K562 (cell line): ENCODE results near the gene ORAI2. TPM values are rescaled to one million over a fixed set of nuclear protein-coding genes. Genes with fewer than 3 reads are reported as not detected.

Source experiments
- ATAC-seq: fragments of 200-7000 bp; cut with Tn5 transposase; 3 replicates; pipeline ENCODE4 v1.9.1; 2020; ENCODE audit warnings: moderate library complexity
- BruUV-seq: library from RNA; stranded (reverse); fragments of 400-500 nt; replicated peaks from 2 replicates; lab custom pipeline; 2021; lab: Mats Ljungman, UMichigan
- CTCF ChIA-PET: fragments of 300-600 bp; formaldehyde crosslinking; extraction: SDS; loops from one replicate; lab custom pipeline; 2021; ENCODE audit warnings: low intra/inter-chr PET ratio; lab: Yijun Ruan, JAX
- POLR2A ChIA-PET: fragments of 300-600, 350-650 bp; sonication (Branson Sonifier 250); formaldehyde crosslinking; extraction: SDS; loops from one replicate; lab custom pipeline; 2021; ENCODE audit warnings: antibody characterized with exemption, inconsistent platforms; lab: Yijun Ruan, JAX
- DNase-seq, 4 experiments: peaks; one replicate each; pipeline versions ENCODE4 v3.0.0 to v3.0.0-alpha.2; 2011 to 2018; ENCODE audit warnings: low spot score in 3 of 4, mixed read lengths in 3 of 4; ENCODE audit errors: extremely low read depth in 1 of 4
- FAIRE-seq: peaks from 2 replicates; lab custom pipeline; 2011; peaks lifted over from hg19 to GRCh38; lab: Jason Lieb, UNC
- H2AFZ ChIP-seq: 2 replicates; pipeline ENCODE4 v1.6.0; 2011; ENCODE audit warnings: low read depth, low read length, control low read depth, inconsistent platforms
- H3K27ac ChIP-seq: fragments of 200-600 bp; 3 replicates; pipeline ENCODE4 v1.8.0; 2011; ENCODE audit warnings: low read depth, mild to moderate bottlenecking, control low read depth, inconsistent platforms, low read length, moderate library complexity, mixed read lengths; ENCODE audit errors: extremely low read depth
- H3K27me3 ChIP-seq, 2 experiments: fragments of 300-600 bp in 1 of 2; 2 replicates in 1 of 2; 3 replicates in 1 of 2; pipeline versions ENCODE4 v1.6.0 to v1.8.0; 2011; ENCODE audit warnings: inconsistent platforms in 2 of 2, low read length in 2 of 2, mild to moderate bottlenecking in 1 of 2, mixed read lengths in 1 of 2, moderate library complexity in 1 of 2; ENCODE audit not compliant: control insufficient read depth in 2 of 2, insufficient read depth in 2 of 2
- H3K36me3 ChIP-seq: fragments of 300-600 bp; 3 replicates; pipeline ENCODE4 v1.8.0; 2011; ENCODE audit warnings: mild to moderate bottlenecking, low read length, inconsistent platforms; ENCODE audit not compliant: control insufficient read depth, insufficient read depth
- H3K4me1 ChIP-seq, 2 experiments: fragments of 200-600 bp in 1 of 2; replicated peaks in 1 of 2; 2 replicates in 1 of 2; 3 replicates in 1 of 2; pipeline versions ENCODE4 v1.5.1 to v1.8.0; 2011; ENCODE audit warnings: inconsistent platforms in 2 of 2, low read length in 2 of 2, mild to moderate bottlenecking in 1 of 2, mixed read lengths in 1 of 2, moderate library complexity in 1 of 2; ENCODE audit not compliant: control insufficient read depth in 2 of 2, insufficient read depth in 2 of 2
- H3K4me2 ChIP-seq: 2 replicates; pipeline ENCODE4 v1.6.1; 2011; ENCODE audit warnings: low read length, control low read depth, inconsistent platforms, mixed read lengths; ENCODE audit not compliant: insufficient read depth
- H3K4me3 ChIP-seq: fragments of 200-600 bp; sonication (generic), shearing (Covaris generic); 2 replicates; pipeline ENCODE4 v1.5.1; 2016; ENCODE audit warnings: control low read depth, inconsistent platforms
- H3K79me2 ChIP-seq: fragments of 200-600 bp; 3 replicates; pipeline ENCODE4 v1.8.0; 2011; ENCODE audit warnings: low read length, inconsistent platforms; ENCODE audit not compliant: control insufficient read depth, insufficient read depth
- H3K9ac ChIP-seq, 2 experiments: 2 replicates each; pipeline versions ENCODE4 v1.6.0 to v1.6.1; 2011; ENCODE audit warnings: low read depth in 2 of 2, low read length in 2 of 2, control low read depth in 1 of 2, inconsistent platforms in 1 of 2, mild to moderate bottlenecking in 1 of 2, mixed read lengths in 1 of 2; ENCODE audit not compliant: insufficient read depth in 1 of 2
- H3K9me1 ChIP-seq: one replicate; pipeline ENCODE4 v1.6.0; 2011; ENCODE audit warnings: inconsistent platforms, mild to moderate bottlenecking, low read length, moderate library complexity; ENCODE audit not compliant: control insufficient read depth, insufficient read depth
- H3K9me3 ChIP-seq: replicated peaks from 2 replicates; pipeline ENCODE4 v1.5.1; 2011; ENCODE audit warnings: low read depth, low read length, inconsistent platforms; ENCODE audit not compliant: control insufficient read depth, insufficient read depth
- H4K20me1 ChIP-seq: replicated peaks from 2 replicates; pipeline ENCODE4 v1.6.1; 2011; ENCODE audit warnings: low read length, inconsistent platforms, mixed read lengths; ENCODE audit not compliant: control insufficient read depth, insufficient read depth
- BCOR ChIP-seq: fragments of 450-650 bp; IDR thresholded peaks from 2 replicates; pipeline ENCODE4 v1.6.1; 2016
- CBFA2T3 ChIP-seq: fragments of 450-650 bp; IDR thresholded peaks from 2 replicates; pipeline ENCODE4 v1.6.1; 2017
- CBFB ChIP-seq: sonication (generic); formaldehyde crosslinking; IDR thresholded peaks from 2 replicates; pipeline ENCODE4 v1.4.0; 2020; ENCODE audit warnings: mild to moderate bottlenecking, missing genetic modification reagents
- CEBPG ChIP-seq, 3 experiments: fragments of 200-800 bp in 1 of 3; sonication (Bioruptor generic) in 1 of 3; sonication (generic) in 1 of 3; formaldehyde crosslinking in 1 of 3; IDR thresholded peaks in 2 of 3; conservative IDR thresholded peaks in 1 of 3; 2 replicates each; pipeline versions ENCODE4 v1.6.1 to v1.8.0; 2016 to 2022; ENCODE audit warnings: missing compliant biosample characterization in 2 of 3, missing genetic modification characterization in 2 of 3, mild to moderate bottlenecking in 1 of 3, missing genetic modification reagents in 1 of 3
- FOSL1 ChIP-seq: fragments of 200-800 bp; sonication (Bioruptor generic); conservative IDR thresholded peaks from 2 replicates; pipeline ENCODE4 v1.6.1; 2016; ENCODE audit warnings: missing genetic modification characterization, missing compliant biosample characterization
- FOXK2 ChIP-seq, 2 experiments: fragments of 450-650 bp; IDR thresholded peaks in 1 of 2; conservative IDR thresholded peaks in 1 of 2; 2 replicates each; pipeline ENCODE4 v1.6.1; 2016; ENCODE audit warnings: low read depth in 2 of 2, mild to moderate bottlenecking in 1 of 2
- KAT2B ChIP-seq: IDR thresholded peaks from one replicate; pipeline ENCODE4 v1.6.1; 2012; ENCODE audit warnings: low read depth, mild to moderate bottlenecking, control low read depth, inconsistent platforms, low read length, moderate library complexity
- KLF16 ChIP-seq: IDR thresholded peaks from 2 replicates; pipeline ENCODE4 v1.6.1; 2016; ENCODE audit warnings: antibody characterized with exemption
- LCOR ChIP-seq: sonication (generic); formaldehyde crosslinking; IDR thresholded peaks from 2 replicates; pipeline ENCODE4 v1.8.0; 2022; ENCODE audit warnings: mild to moderate bottlenecking, missing genetic modification reagents
- POLR2A ChIP-seq: fragments of 450-650 bp; conservative IDR thresholded peaks from 2 replicates; pipeline ENCODE4 v1.6.1; 2016
- RHOXF2B ChIP-seq: fragments of 250-450 bp; sonication (Bioruptor Pico); conservative IDR thresholded peaks from 2 replicates; pipeline ENCODE4 v1.5.1; 2021
- SUPT5H ChIP-seq: fragments of 450-650 bp; IDR thresholded peaks from 2 replicates; pipeline ENCODE4 v1.6.1; 2016
- TCFL5 ChIP-seq: fragments of 250-450 bp; sonication (Bioruptor Pico); conservative IDR thresholded peaks from 2 replicates; pipeline ENCODE4 v1.6.1; 2021; ENCODE audit warnings: mild to moderate bottlenecking, moderate library complexity, matching md5 sums
- ZNF146 ChIP-seq: IDR thresholded peaks from one replicate; pipeline ENCODE4 v1.6.1; 2018; ENCODE audit warnings: missing compliant biosample characterization; ENCODE audit not compliant: unreplicated experiment
- ZNF324 ChIP-seq: fragments of 250-450 bp; sonication (Bioruptor Pico); IDR thresholded peaks from 2 replicates; pipeline ENCODE4 v1.4.0; 2020; ENCODE audit warnings: mild to moderate bottlenecking
- WGBS: fragments of 100-300 bp; shearing (Covaris generic); methylation state at CpG from one replicate; pipeline ENCODE4 v1.1.6; 2016; ENCODE audit warnings: low coverage, mixed read lengths; ENCODE audit not compliant: insufficient coverage; ENCODE audit errors: missing lambda C conversion rate; 5-methylcytosine and 5-hydroxymethylcytosine counted together
- in situ Hi-C: fragments of 300-500 bp; cut with MboI; formaldehyde crosslinking; loops from 4 replicates; pipeline ENCODE4 v1.15.0; 2018; ENCODE audit warnings: inconsistent platforms, mixed read lengths
- intact Hi-C: fragments of 100-400 bp; cut with micrococcal nuclease; formaldehyde crosslinking; loops from 2 replicates; pipeline ENCODE4 v1.14.2; 2022
- polyA plus RNA-seq, 8 experiments: library from polyadenylated mRNA; depleted of rRNA in 4 of 8; stranded (reverse) in 5 of 8; unstranded in 3 of 8; fragments of >200 nt; fragmentation: Nextera tagmentation in 2 of 8; fragmentation: Illumina TruSeq in 1 of 8; extraction: Ambion mirVana in 2 of 8; extraction: Trizol in 1 of 8; gene quantifications; 2 replicates each; pipeline versions ENCODE4 v1.2.1 to v1.2.3, GENCODE V29; 2011 to 2014; ENCODE audit warnings: inconsistent platforms in 1 of 8, missing spikeins in 1 of 8
- total RNA-seq, 7 experiments: library from RNA; depleted of rRNA in 6 of 7; stranded (reverse); fragments of >200 nt in 6 of 7; fragmentation: Illumina TruSeq in 2 of 7; extraction: Trizol in 2 of 7; gene quantifications; 2 replicates each; pipeline versions ENCODE4 v1.2.1 to v1.2.3, GENCODE V29; 2011 to 2021; ENCODE audit warnings: low replicate concordance in 1 of 7
- TF ChIP-seq, protein P1 (sequence below): sonication (generic); formaldehyde crosslinking; IDR thresholded peaks from 2 replicates; pipeline ENCODE4 v1.8.1; 2023; ENCODE audit warnings: mild to moderate bottlenecking, missing genetic modification reagents
- TF ChIP-seq, protein P2 (sequence below): IDR thresholded peaks from 3 replicates; pipeline ENCODE4 v1.6.1; 2011; ENCODE audit warnings: borderline replicate concordance, mild to moderate bottlenecking, moderate library complexity; ENCODE audit not compliant: insufficient read length; ENCODE audit errors: extremely low read depth

ORAI2 gene
- total and polyA plus RNA-seq, 9 of the 15 experiments (the other 6 are each of a cell fraction or from before 2014, with no cell fraction given), result 1.1 to 27.7 (median 9.2) TPM

GRCh38 chr7:102390697-102391484, 42.5 kb upstream of the ORAI2 start (continued):
- TF ChIP-seq, protein P1, sequence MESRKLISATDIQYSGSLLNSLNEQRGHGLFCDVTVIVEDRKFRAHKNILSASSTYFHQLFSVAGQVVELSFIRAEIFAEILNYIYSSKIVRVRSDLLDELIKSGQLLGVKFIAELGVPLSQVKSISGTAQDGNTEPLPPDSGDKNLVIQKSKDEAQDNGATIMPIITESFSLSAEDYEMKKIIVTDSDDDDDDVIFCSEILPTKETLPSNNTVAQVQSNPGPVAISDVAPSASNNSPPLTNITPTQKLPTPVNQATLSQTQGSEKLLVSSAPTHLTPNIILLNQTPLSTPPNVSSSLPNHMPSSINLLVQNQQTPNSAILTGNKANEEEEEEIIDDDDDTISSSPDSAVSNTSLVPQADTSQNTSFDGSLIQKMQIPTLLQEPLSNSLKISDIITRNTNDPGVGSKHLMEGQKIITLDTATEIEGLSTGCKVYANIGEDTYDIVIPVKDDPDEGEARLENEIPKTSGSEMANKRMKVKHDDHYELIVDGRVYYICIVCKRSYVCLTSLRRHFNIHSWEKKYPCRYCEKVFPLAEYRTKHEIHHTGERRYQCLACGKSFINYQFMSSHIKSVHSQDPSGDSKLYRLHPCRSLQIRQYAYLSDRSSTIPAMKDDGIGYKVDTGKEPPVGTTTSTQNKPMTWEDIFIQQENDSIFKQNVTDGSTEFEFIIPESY (CRISPR knock-in tag), result peak; percentile 92
- TF ChIP-seq CBFA2T3 (no peak), KAT2B (no peak)
- TF ChIP-seq, all 486 proteins: peak for 30

GRCh38 chr7:102392330-102392729, 41.0 kb upstream of the ORAI2 start:
- no TSS peak for BruUV-seq
- Histone ChIP-seq H3K9ac (no peak overlapping the region), H3K79me2 (peaks cover 11% of the 10 kb centered on the region), H2AFZ (no peak overlapping the region), H3K4me1 (peaks cover 5 to 14% of the 10 kb centered on the region in 2 experiments; a peak in 3 of 5 replicates), H3K4me3 (no peak overlapping the region), H4K20me1 (peaks cover 11% of the 10 kb centered on the region), H3K36me3 (peaks cover 46% of the 10 kb centered on the region; the same call in 2 of the 3 replicates), H3K9me3 (no peaks in the 10 kb centered on the region), H3K4me2 (no peak overlapping the region), H3K27ac (no peak overlapping the region), H3K9me1 (no peaks in the 10 kb centered on the region), H3K27me3 (no peaks in the 10 kb centered on the region)
- no peak for DNase-seq
- intact Hi-C loops (loop anchor here (5.0 to 10.0 kb wide), 2 partner anchors 70 to 848 kb away; no protein-coding TSS in a partner anchor), in situ Hi-C loops (loop anchor here (5.0 kb wide), 1 partner anchor 110 kb away; no protein-coding TSS in a partner anchor)
- WGBS, result 75% methylated on average over 1 of the region's 1 CpG
- ChIA-PET CTCF (interaction anchor here (4.1 kb wide), 1 partner anchor 114 kb away, joined by 33 read pairs; no protein-coding TSS in a partner anchor), POLR2A (interaction anchor here (1.2 kb wide), 1 partner anchor 75 kb away, joined by 4 read pairs; no protein-coding TSS in a partner anchor)
- no peak for FAIRE-seq
- no peak for ATAC-seq
- TF ChIP-seq POLR2A (no peak), SUPT5H (no peak), KLF16 (no peak), RHOXF2B (no peak), FOXK2 (conservative IDR thresholded peaks at IDR 0.05 in 1 of 2, IDR thresholded peaks at IDR 0.05 in 1 of 2; ENCODE audit: low read depth in 2 of 2) (no peak), TCFL5 (CRISPR knock-in tag) (no peak), BCOR (peak; percentile 12; the same call in 1 of the 2 replicates), ZNF146 (CRISPR knock-in tag) (no peak), ZNF324 (CRISPR knock-in tag) (no peak), CEBPG (CRISPR knock-in tag; IDR thresholded peaks at IDR 0.05) (no peak), CEBPG (tag; conservative IDR thresholded peaks at IDR 0.05 in 1 of 2, IDR thresholded peaks at IDR 0.05 in 1 of 2) (no peak), FOSL1 (tag) (no peak), LCOR (CRISPR knock-in tag) (no peak), CBFB (CRISPR knock-in tag) (no peak)
- TF ChIP-seq, protein P2, sequence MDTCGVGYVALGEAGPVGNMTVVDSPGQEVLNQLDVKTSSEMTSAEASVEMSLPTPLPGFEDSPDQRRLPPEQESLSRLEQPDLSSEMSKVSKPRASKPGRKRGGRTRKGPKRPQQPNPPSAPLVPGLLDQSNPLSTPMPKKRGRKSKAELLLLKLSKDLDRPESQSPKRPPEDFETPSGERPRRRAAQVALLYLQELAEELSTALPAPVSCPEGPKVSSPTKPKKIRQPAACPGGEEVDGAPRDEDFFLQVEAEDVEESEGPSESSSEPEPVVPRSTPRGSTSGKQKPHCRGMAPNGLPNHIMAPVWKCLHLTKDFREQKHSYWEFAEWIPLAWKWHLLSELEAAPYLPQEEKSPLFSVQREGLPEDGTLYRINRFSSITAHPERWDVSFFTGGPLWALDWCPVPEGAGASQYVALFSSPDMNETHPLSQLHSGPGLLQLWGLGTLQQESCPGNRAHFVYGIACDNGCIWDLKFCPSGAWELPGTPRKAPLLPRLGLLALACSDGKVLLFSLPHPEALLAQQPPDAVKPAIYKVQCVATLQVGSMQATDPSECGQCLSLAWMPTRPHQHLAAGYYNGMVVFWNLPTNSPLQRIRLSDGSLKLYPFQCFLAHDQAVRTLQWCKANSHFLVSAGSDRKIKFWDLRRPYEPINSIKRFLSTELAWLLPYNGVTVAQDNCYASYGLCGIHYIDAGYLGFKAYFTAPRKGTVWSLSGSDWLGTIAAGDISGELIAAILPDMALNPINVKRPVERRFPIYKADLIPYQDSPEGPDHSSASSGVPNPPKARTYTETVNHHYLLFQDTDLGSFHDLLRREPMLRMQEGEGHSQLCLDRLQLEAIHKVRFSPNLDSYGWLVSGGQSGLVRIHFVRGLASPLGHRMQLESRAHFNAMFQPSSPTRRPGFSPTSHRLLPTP, result peak; percentile 6
